Neuron (in vitro differentiated cells): ENCODE results near the gene SRPK2.
A peak's percentile ranks its signal among the peaks of the same experiment; 100 is the strongest.

Source experiments
- H2AFZ ChIP-seq: one replicate; pipeline ENCODE4 v1.6.1; 2013; ENCODE audit warnings: low read depth, mild to moderate bottlenecking, inconsistent platforms, low read length, moderate library complexity
- H3K27me3 ChIP-seq: one replicate; pipeline ENCODE4 v1.6.1; 2013; ENCODE audit warnings: low read length; ENCODE audit not compliant: insufficient read depth
- H3K36me3 ChIP-seq: one replicate; pipeline ENCODE4 v1.6.1; 2013; ENCODE audit warnings: low read length; ENCODE audit not compliant: insufficient read depth
- H3K4me1 ChIP-seq: one replicate; pipeline ENCODE4 v1.6.1; 2013; ENCODE audit warnings: low read length; ENCODE audit not compliant: insufficient read depth
- H3K4me3 ChIP-seq: 2 replicates; pipeline ENCODE4 v1.5.1; 2013; ENCODE audit warnings: mild to moderate bottlenecking, low read length, moderate library complexity
- H3K9me3 ChIP-seq: one replicate; pipeline ENCODE4 v1.6.1; 2013; ENCODE audit warnings: low read length

SRPK2 gene

DNA sequence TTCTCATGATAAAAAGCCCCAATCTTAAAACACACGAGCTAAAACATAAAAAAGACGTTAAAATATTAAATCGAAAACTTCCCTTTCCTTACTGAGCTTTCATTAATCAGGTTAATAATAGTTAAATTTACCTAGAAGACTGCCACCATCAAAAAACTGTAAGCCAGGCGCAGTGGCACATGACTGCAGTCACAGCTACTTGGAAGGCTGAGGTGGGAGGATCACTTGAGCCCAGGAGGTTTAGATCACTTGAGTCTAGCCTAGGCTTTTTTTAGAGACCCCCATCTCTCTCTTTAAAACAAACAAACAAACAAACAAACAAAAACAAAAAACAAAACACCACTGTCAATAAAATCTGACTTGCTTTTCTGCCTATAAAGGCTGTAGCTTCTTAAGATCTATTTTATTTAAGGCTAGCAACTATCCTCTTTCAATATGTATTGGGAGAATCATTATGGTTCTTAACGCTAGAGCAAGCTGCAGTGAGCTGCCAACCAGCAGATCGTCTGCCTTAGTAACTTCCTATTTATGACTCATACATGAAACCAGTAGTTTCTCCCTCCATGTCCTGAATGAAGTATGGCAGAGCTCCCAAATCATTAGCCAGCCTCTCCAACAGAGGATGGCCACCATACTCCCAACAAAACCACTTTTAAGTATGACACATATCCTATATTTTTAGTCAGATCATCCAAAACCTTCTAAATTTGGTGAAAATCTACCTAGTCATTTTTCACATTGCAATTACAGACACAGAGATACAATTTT is 163.7 kb downstream of the SRPK2 start:
- H3K27me3 ChIP-seq, result no peaks in the 10 kb centered on the region
- H3K9me3 ChIP-seq, result peaks cover 4% of the 10 kb centered on the region
- no peak overlapping the region for H3K4me3 ChIP-seq
- no peaks in the 10 kb centered on the region for H3K36me3 ChIP-seq
- peaks cover 2% of the 10 kb centered on the region for H3K4me1 ChIP-seq
- no peak overlapping the region for H2AFZ ChIP-seq

DNA sequence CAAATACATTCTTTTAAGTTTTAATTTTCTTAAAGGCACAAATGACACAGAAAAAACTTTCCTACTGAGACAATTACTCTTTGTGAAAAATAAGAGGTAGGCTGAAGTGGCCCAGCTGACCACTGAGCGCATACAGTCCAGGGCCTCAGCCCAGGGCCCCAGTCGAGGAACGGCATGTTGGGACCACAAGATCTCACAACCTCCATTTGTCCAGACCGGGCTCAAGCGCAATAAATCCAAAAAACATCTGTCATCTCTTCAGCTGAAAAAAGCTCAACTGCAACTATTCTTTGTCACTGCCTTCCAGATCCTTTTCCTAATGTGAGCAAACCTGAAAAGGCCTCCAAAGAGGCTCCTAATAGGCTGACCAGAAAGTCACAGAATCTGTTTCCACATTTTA is 165.8 kb downstream of the SRPK2 start:
- no peak overlapping the region for H2AFZ ChIP-seq

DNA sequence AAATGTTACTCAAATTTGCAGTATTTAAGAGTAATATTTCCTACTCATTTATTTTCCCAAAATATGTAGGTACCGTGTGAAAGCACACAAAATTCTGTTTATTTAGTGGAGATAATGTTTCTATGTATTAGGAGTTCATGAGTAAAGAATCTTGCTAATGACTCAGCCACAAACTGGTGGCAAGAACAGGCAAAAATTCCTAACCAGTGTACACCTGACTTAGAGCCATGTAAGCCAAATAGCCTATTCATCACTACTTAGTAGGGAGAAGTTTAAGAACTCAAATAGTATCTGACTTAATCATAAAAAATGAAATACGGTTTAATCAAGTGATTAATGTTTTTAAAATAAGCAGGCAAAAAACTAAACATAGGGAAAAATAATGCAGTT is 169.0 kb downstream of the SRPK2 start:
- Histone ChIP-seq H2AFZ (no peak overlapping the region), H3K9me3 (no peaks in the 10 kb centered on the region), H3K27me3 (no peaks in the 10 kb centered on the region), H3K4me1 (peaks cover 2% of the 10 kb centered on the region), H3K36me3 (no peaks in the 10 kb centered on the region), H3K4me3 (no peak overlapping the region)

More for the DNA sequence above, 165.8 kb downstream of the SRPK2 start:
- no peaks in the 10 kb centered on the region for H3K9me3 ChIP-seq
- peaks cover 2% of the 10 kb centered on the region for H3K4me1 ChIP-seq
- H3K36me3 ChIP-seq, result no peaks in the 10 kb centered on the region
- no peak overlapping the region for H3K4me3 ChIP-seq
- H3K27me3 ChIP-seq, result no peaks in the 10 kb centered on the region

GRCh38 chr7:105218939-105219770 is 169.6 kb downstream of the SRPK2 start:
- Histone ChIP-seq H3K4me3 (no peak overlapping the region), H3K9me3 (no peaks in the 10 kb centered on the region), H3K27me3 (no peaks in the 10 kb centered on the region), H2AFZ (no peak overlapping the region), H3K36me3 (no peaks in the 10 kb centered on the region), H3K4me1 (peaks cover 2% of the 10 kb centered on the region)

GRCh38 chr7:105218215-105218614 is 170.5 kb downstream of the SRPK2 start:
- no peaks in the 10 kb centered on the region for H3K36me3 ChIP-seq
- no peak overlapping the region for H3K4me3 ChIP-seq
- no peaks in the 10 kb centered on the region for H3K27me3 ChIP-seq
- H2AFZ ChIP-seq, result no peak overlapping the region
- peaks cover 2% of the 10 kb centered on the region for H3K4me1 ChIP-seq
- H3K9me3 ChIP-seq, result no peaks in the 10 kb centered on the region

- Histone ChIP-seq H3K36me3 (no peaks in the 10 kb centered on the region), H3K4me3 (no peak overlapping the region), H3K9me3 (no peaks in the 10 kb centered on the region), H3K27me3 (no peaks in the 10 kb centered on the region), H2AFZ (no peak overlapping the region), H3K4me1 (no peaks in the 10 kb centered on the region)
Measured at GRCh38 chr7:105216786-105217185, 171.9 kb downstream of the SRPK2 start.

DNA sequence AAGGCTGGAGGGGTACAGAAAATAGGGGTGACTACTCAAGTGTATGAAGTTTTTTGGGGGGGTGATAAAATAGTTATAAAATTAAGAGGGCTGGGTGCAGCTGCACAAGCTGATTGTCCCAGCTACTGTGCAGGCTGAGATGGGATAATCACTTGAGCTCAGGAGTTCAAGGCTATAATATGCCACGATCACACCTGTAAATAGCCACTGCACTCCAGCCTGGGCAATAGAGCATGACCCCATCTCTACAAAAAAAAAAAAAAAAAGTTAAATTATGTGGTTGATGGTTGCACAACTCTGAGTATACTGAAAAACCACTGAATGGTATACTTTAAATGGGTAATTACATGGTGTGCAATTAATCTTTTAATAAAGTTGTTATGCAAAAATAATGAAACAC is 172.9 kb downstream of the SRPK2 start:
- Histone ChIP-seq H3K4me1 (peaks cover 3% of the 10 kb centered on the region), H3K27me3 (no peaks in the 10 kb centered on the region), H3K9me3 (no peaks in the 10 kb centered on the region), H3K36me3 (no peaks in the 10 kb centered on the region), H3K4me3 (no peak overlapping the region), H2AFZ (no peak overlapping the region)

- no peak overlapping the region for H2AFZ ChIP-seq
- H3K4me1 ChIP-seq, result peaks cover 9% of the 10 kb centered on the region
- H3K36me3 ChIP-seq, result no peaks in the 10 kb centered on the region
- no peaks in the 10 kb centered on the region for H3K9me3 ChIP-seq
- no peak overlapping the region for H3K4me3 ChIP-seq
- no peaks in the 10 kb centered on the region for H3K27me3 ChIP-seq
Measured at GRCh38 chr7:105215182-105215581, 173.5 kb downstream of the SRPK2 start.

GRCh38 chr7:105213611-105214010 is 175.1 kb downstream of the SRPK2 start:
- Histone ChIP-seq H3K9me3 (no peaks in the 10 kb centered on the region), H3K4me1 (peaks cover 20% of the 10 kb centered on the region), H3K4me3 (no peak overlapping the region), H2AFZ (no peak overlapping the region), H3K36me3 (no peaks in the 10 kb centered on the region), H3K27me3 (no peaks in the 10 kb centered on the region)

- H3K36me3 ChIP-seq, result no peaks in the 10 kb centered on the region
- H3K9me3 ChIP-seq, result no peaks in the 10 kb centered on the region
- no peak overlapping the region for H3K4me3 ChIP-seq
- H3K4me1 ChIP-seq, result peaks cover 20% of the 10 kb centered on the region
- H3K27me3 ChIP-seq, result no peaks in the 10 kb centered on the region
- no peak overlapping the region for H2AFZ ChIP-seq
Measured at GRCh38 chr7:105212212-105212611, 176.5 kb downstream of the SRPK2 start.

DNA sequence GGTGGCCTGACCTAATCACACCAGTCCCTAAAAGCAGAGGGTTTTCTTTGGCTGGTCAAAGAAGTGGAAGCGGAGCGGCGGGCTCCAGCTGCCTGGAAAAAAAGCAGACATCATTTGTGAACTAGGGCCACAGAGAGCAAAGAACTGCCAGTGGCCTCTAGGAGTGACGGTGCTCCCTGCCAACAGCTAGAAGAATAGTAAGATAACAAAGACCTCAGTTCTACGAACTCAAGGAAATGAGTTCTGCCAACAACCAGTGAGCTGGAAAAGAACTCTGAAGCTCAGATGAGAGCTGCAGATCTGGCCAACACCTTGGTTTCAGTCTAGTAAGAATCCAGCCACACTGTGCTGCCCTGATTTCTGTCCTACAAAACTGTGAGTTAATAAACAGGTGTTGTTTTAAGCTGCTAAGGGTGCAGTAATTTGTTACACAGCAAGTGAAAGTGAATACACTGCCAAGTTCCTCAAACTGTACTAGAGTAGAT is 178.0 kb downstream of the SRPK2 start:
- Histone ChIP-seq H3K36me3 (no peaks in the 10 kb centered on the region), H2AFZ (no peak overlapping the region)

GRCh38 chr7:105209870-105210269 is 178.9 kb downstream of the SRPK2 start:
- H3K4me1 ChIP-seq, result peaks cover 31% of the 10 kb centered on the region
- H3K27me3 ChIP-seq, result no peaks in the 10 kb centered on the region
- no peak overlapping the region for H3K4me3 ChIP-seq
- no peaks in the 10 kb centered on the region for H3K9me3 ChIP-seq
- H2AFZ ChIP-seq, result no peak overlapping the region
- H3K36me3 ChIP-seq, result no peaks in the 10 kb centered on the region

More for the DNA sequence above, 178.0 kb downstream of the SRPK2 start:
- Histone ChIP-seq H3K4me3 (peak overlapping the region; percentile 0), H3K4me1 (peaks cover 28% of the 10 kb centered on the region), H3K9me3 (no peaks in the 10 kb centered on the region), H3K27me3 (no peaks in the 10 kb centered on the region)

GRCh38 chr7:105209433-105209832 is 179.3 kb downstream of the SRPK2 start:
- H3K27me3 ChIP-seq, result no peaks in the 10 kb centered on the region
- H3K36me3 ChIP-seq, result no peaks in the 10 kb centered on the region
- H3K4me1 ChIP-seq, result peaks cover 34% of the 10 kb centered on the region

More at GRCh38 chr7:105209433-105209832, 179.3 kb downstream of the SRPK2 start:
- Histone ChIP-seq H2AFZ (no peak overlapping the region), H3K9me3 (peaks cover under 1% of the 10 kb centered on the region), H3K4me3 (no peak overlapping the region)
